ENCODE measurements around the gene XRRA1. TPM values are rescaled to one million over a fixed set of nuclear protein-coding genes. Genes with fewer than 3 reads are reported as not detected.

Gene XRRA1
- total RNA-seq, 1 experiment from 2014 or later: 17.3 TPM

- POLR2A ChIA-PET: no interaction called here
- Histone ChIP-seq H3K4me1 (ENCODE audit: control insufficient read depth in 1 of 2, insufficient read depth in 2 of 2, low read length in 2 of 2) (peaks cover 0 to 4% of the 10 kb centered on the region in 2 experiments; a peak in 1 of 4 replicates), H3K36me3 (ENCODE audit: control insufficient read depth in 1 of 2, insufficient read depth in 2 of 2, low read length in 2 of 2) (no peaks in the 10 kb centered on the region; a peak in 2 of 4 replicates), H3K9me3 (ENCODE audit: control insufficient read depth in 1 of 2, insufficient read depth in 1 of 2, low read depth in 1 of 2, low read length in 2 of 2) (no peaks in the 10 kb centered on the region), H3K9me2 (ENCODE audit: insufficient read depth) (no peaks in the 10 kb centered on the region), H2AFZ (ENCODE audit: low read depth, low read length, poor library complexity, severe bottlenecking) (no peak overlapping the region), H3K27me3 (ENCODE audit: insufficient read depth, low read length) (no peaks in the 10 kb centered on the region), H3K9ac (ENCODE audit: low read length) (no peak overlapping the region), H3K4me3 (replicated peaks in 1 of 2; ENCODE audit: low read depth in 1 of 2, low read length in 2 of 2) (no peak overlapping the region), H4K20me1 (ENCODE audit: insufficient read depth) (no peaks in the 10 kb centered on the region), H3K27ac (ENCODE audit: low read depth, low read length) (no peak overlapping the region), H3K79me2 (ENCODE audit: insufficient read depth, low read length) (no peaks in the 10 kb centered on the region), H3K4me2 (ENCODE audit: low read length) (no peak overlapping the region)
- intact Hi-C loops (cut with micrococcal nuclease): no loop called here
- BruUV-seq (replicated peaks): no TSS peak
- DNase-seq (ENCODE audit: low read depth, low spot score) (no peak), ATAC-seq (no peak)
- TF ChIP-seq EGR1 (IDR thresholded peaks at IDR 0.05; ENCODE audit: low read depth) (no peak), EZH2phosphoT487 (IDR thresholded peaks at IDR 0.05; ENCODE audit: borderline replicate concordance) (no peak), FOSL1 (IDR thresholded peaks at IDR 0.05; ENCODE audit: low read depth) (no peak), CEBPB (IDR thresholded peaks at IDR 0.05; ENCODE audit: low read depth) (no peak), POLR2A (IDR thresholded peaks at IDR 0.05; ENCODE audit: borderline replicate concordance, extremely low read depth, insufficient read depth, insufficient read length) (no peak), JUND (IDR thresholded peaks at IDR 0.05) (no peak), EZH2 (IDR thresholded peaks at IDR 0.05) (no peak), CTCF (IDR thresholded peaks at IDR 0.05 in 2 of 3, conservative IDR thresholded peaks at IDR 0.05 in 1 of 3; ENCODE audit: borderline replicate concordance in 1 of 3, insufficient read depth in 1 of 3, low read depth in 2 of 3, low read length in 2 of 3) (no peak), POLR2AphosphoS5 (IDR thresholded peaks at IDR 0.05; ENCODE audit: low read depth, low read length) (no peak), MAX (IDR thresholded peaks at IDR 0.05) (no peak), ELF1 (IDR thresholded peaks at IDR 0.05; ENCODE audit: borderline replicate concordance, low read depth) (no peak), CBX3 (IDR thresholded peaks at IDR 0.05; ENCODE audit: low read depth) (no peak), RAD21 (IDR thresholded peaks at IDR 0.05; ENCODE audit: low read depth) (no peak), SRF (IDR thresholded peaks at IDR 0.05; ENCODE audit: low read depth) (no peak), ZNF274 (IDR thresholded peaks at IDR 0.05; ENCODE audit: low read depth, low read length) (no peak), SP1 (IDR thresholded peaks at IDR 0.05; ENCODE audit: low read depth) (no peak), TCF7L2 (IDR thresholded peaks at IDR 0.05; ENCODE audit: borderline replicate concordance, extremely low read depth, insufficient read depth, insufficient read length) (no peak)
- TF ChIP-seq, protein P1, sequence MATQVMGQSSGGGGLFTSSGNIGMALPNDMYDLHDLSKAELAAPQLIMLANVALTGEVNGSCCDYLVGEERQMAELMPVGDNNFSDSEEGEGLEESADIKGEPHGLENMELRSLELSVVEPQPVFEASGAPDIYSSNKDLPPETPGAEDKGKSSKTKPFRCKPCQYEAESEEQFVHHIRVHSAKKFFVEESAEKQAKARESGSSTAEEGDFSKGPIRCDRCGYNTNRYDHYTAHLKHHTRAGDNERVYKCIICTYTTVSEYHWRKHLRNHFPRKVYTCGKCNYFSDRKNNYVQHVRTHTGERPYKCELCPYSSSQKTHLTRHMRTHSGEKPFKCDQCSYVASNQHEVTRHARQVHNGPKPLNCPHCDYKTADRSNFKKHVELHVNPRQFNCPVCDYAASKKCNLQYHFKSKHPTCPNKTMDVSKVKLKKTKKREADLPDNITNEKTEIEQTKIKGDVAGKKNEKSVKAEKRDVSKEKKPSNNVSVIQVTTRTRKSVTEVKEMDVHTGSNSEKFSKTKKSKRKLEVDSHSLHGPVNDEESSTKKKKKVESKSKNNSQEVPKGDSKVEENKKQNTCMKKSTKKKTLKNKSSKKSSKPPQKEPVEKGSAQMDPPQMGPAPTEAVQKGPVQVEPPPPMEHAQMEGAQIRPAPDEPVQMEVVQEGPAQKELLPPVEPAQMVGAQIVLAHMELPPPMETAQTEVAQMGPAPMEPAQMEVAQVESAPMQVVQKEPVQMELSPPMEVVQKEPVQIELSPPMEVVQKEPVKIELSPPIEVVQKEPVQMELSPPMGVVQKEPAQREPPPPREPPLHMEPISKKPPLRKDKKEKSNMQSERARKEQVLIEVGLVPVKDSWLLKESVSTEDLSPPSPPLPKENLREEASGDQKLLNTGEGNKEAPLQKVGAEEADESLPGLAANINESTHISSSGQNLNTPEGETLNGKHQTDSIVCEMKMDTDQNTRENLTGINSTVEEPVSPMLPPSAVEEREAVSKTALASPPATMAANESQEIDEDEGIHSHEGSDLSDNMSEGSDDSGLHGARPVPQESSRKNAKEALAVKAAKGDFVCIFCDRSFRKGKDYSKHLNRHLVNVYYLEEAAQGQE (IDR thresholded peaks at IDR 0.05; ENCODE audit: low read depth): no peak
- TF ChIP-seq, protein P2, sequence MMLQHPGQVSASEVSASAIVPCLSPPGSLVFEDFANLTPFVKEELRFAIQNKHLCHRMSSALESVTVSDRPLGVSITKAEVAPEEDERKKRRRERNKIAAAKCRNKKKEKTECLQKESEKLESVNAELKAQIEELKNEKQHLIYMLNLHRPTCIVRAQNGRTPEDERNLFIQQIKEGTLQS (IDR thresholded peaks at IDR 0.05): no peak
- RAD21 ChIA-PET (ENCODE audit: low non-redundant PET in 1 of 2, low total read pairs in 2 of 2, uncharacterized antibody in 2 of 2, unreplicated experiment in 2 of 2): no interaction called here
- CTCF ChIA-PET: no interaction called here
Observed at GRCh38 chr11:74853223-74853622, 95.7 kb downstream of the XRRA1 start.
